ENCODE measurements around the gene FKBP3.

- no peak for TF ChIP-seq E2F1 (CRISPR knock-in tag; IDR thresholded peaks at IDR 0.05)
- TF ChIP-seq CTCF (IDR thresholded peaks at IDR 0.05): no peak
- TF ChIP-seq NFYB (CRISPR knock-in tag; conservative IDR thresholded peaks at IDR 0.05; ENCODE audit: low read depth): no peak
- no peak for TF ChIP-seq NR1H2 (CRISPR knock-in tag; IDR thresholded peaks at IDR 0.05)
- TF ChIP-seq MYBL2 (CRISPR knock-in tag; IDR thresholded peaks at IDR 0.05): no peak
- TF ChIP-seq ESRRA (CRISPR knock-in tag; IDR thresholded peaks at IDR 0.05; ENCODE audit: borderline replicate concordance): no peak
- TF ChIP-seq RELA (CRISPR knock-in tag; IDR thresholded peaks at IDR 0.05; ENCODE audit: borderline replicate concordance): no peak
- TF ChIP-seq AR (CRISPR knock-in tag; IDR thresholded peaks at IDR 0.05): no peak
- no peak for TF ChIP-seq NR2C2 (CRISPR knock-in tag; IDR thresholded peaks at IDR 0.05)
- no peak for TF ChIP-seq ZNF138 (CRISPR knock-in tag; conservative IDR thresholded peaks at IDR 0.05)
- no peak for TF ChIP-seq SP1 (CRISPR knock-in tag; conservative IDR thresholded peaks at IDR 0.05)
- TF ChIP-seq, protein P1, sequence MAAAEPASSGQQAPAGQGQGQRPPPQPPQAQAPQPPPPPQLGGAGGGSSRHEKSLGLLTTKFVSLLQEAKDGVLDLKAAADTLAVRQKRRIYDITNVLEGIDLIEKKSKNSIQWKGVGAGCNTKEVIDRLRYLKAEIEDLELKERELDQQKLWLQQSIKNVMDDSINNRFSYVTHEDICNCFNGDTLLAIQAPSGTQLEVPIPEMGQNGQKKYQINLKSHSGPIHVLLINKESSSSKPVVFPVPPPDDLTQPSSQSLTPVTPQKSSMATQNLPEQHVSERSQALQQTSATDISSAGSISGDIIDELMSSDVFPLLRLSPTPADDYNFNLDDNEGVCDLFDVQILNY (CRISPR knock-in tag; IDR thresholded peaks at IDR 0.05): no peak
- TF ChIP-seq, protein P2, sequence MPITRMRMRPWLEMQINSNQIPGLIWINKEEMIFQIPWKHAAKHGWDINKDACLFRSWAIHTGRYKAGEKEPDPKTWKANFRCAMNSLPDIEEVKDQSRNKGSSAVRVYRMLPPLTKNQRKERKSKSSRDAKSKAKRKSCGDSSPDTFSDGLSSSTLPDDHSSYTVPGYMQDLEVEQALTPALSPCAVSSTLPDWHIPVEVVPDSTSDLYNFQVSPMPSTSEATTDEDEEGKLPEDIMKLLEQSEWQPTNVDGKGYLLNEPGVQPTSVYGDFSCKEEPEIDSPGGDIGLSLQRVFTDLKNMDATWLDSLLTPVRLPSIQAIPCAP (CRISPR knock-in tag; IDR thresholded peaks at IDR 0.05): no peak
Observed at GRCh38 chr14:45065956-45066355, 68.3 kb downstream of the FKBP3 start.
